ENCODE measurements around the gene NTN3.
"Not testable (repeated sequence)": the region's sequence is repeated elsewhere in the genome, so short reads cannot be mapped to it uniquely, and the experiment has no call there.

DNA sequence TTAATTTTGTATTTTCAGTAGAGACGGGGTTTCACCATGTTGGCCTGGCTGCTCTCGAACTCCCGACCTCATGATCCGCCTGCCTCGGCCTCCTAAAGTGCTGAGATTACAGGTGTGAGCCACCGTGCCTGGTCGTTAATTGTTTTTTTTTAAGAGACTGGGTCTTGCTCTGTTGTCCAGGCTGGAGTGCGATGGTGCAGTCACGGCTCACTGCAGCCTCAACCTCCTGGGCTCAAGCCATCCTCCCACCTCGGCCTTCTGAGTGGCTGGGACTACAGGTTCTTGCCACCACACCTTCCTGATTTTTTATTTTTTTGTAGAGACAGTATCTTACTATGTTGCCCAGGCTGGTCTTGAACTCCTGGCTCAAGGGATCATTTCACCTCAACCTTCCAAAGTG, 8.9 kb downstream of the NTN3 start:
- not testable (repeated sequence) for TF ChIP-seq POLR2A (IDR thresholded peaks at IDR 0.05; ENCODE audit: low read depth, low read length); CTCF (conservative IDR thresholded peaks at IDR 0.05; ENCODE audit: low read depth, low read length); RAD21 (IDR thresholded peaks at IDR 0.05; ENCODE audit: low read length); FOS (IDR thresholded peaks at IDR 0.05; ENCODE audit: low read depth, low read length); CHD1 (IDR thresholded peaks at IDR 0.05; ENCODE audit: low read depth, low read length); SMC3 (IDR thresholded peaks at IDR 0.05; ENCODE audit: low read depth, low read length); NFE2L2 (IDR thresholded peaks at IDR 0.05; ENCODE audit: low read depth, low read length)
- TF ChIP-seq, protein P1, sequence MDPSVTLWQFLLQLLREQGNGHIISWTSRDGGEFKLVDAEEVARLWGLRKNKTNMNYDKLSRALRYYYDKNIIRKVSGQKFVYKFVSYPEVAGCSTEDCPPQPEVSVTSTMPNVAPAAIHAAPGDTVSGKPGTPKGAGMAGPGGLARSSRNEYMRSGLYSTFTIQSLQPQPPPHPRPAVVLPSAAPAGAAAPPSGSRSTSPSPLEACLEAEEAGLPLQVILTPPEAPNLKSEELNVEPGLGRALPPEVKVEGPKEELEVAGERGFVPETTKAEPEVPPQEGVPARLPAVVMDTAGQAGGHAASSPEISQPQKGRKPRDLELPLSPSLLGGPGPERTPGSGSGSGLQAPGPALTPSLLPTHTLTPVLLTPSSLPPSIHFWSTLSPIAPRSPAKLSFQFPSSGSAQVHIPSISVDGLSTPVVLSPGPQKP (IDR thresholded peaks at IDR 0.05; ENCODE audit: borderline replicate concordance, low read depth, low read length), result not testable (repeated sequence)

All from IMR-90 (cell line).